ENCODE data around the gene LIN9.
"Not testable (repeated sequence)": the region's sequence is repeated elsewhere in the genome, so short reads cannot be mapped to it uniquely, and the experiment has no call there.

The LIN9 gene

DNA sequence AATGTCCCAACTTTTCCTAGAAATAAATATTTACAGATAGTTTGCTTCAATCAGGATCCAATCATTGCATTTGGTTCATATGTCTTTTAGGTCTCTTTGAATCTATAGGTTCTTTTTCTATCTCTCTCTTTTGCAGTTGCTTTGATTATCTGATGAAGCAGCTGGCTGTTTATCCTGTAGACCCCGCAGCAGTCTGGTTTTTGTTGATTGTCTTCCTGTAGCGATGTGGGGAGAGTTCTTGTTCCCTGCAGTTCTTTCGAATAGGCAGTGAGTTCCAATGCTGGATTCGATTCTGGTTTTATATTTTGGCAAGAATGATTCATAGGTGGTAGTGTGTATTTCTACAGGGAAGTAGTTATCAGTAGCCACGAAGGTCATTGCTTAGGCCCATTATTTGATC, 92.9 kb downstream of the LIN9 start:
- in situ Hi-C loops (cut with MboI; ENCODE audit: low sequenced_read_pairs), result no loop called here

DNA sequence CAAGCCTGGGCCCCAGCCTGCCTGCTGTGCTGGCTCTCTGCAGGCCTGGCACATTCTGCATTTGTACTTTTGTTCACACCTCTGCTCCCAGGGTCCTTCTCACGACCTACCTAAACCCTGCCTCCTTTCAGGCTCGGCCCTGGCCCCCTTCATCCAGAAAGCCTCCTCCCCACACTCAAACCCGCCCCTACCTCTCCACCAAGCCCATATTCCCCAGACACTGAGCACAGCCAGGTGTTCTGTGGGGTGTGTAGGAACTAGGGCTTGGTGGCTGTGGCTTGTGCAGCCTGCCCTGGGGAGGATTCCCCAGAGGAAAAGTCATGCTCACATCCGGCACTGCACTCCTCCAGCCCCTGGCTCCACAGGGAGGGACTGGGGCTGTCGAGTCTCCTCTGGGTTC, 93.7 kb downstream of the LIN9 start:
- in situ Hi-C loops (cut with MboI; ENCODE audit: low sequenced_read_pairs), result no loop called here

DNA sequence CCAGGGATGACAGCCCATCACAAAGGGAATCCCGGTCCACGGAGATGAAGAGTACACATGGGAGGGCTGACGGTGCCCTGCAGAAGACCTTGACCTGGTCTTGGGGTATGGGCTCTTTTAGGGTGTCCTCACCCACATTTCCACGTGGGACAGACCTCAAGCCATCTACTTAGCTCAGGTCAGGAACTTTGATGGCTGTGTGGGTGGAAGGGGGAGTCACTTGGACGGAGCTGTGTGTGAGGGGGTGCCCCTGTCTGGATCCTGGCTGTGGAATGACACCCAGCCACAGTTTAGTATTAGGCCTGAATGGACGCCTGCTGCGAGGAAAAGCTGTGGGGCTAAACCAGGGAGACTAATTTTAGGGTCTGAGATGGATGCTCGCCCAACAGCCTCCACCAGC, 96.4 kb downstream of the LIN9 start:
- in situ Hi-C loops (cut with MboI; ENCODE audit: low sequenced_read_pairs), result no loop called here

DNA sequence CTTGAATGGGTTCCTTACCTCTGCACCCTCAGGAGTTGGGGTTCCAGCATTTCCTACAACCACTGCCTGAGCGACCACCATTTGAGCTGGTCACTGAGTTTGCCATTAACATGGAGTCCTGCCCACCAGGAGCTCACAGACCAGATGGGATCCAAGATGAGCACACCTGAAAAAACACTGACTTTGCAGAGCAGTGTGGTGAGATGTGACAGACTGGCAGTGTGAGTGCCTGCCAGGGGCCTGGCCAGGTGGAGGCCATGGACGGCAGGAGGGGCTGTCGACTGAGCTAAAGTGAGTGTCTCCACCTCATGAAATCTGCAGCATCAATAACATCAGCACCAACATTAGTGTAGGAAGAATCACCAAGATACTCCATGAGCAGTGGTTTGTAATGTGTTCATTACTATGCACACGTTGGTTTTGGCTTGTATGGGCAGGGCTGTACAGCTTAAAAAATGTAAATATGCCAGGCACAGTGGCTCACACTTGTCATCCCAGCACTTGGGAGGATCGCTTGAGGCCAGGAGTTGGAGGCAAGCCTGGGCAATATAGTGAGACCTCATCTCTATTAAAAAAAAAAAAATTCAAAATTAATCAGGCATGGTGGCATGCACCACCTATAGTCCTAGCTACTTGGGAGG, 97.7 kb downstream of the LIN9 start:
- in situ Hi-C loops (cut with MboI; ENCODE audit: low sequenced_read_pairs), result no loop called here

DNA sequence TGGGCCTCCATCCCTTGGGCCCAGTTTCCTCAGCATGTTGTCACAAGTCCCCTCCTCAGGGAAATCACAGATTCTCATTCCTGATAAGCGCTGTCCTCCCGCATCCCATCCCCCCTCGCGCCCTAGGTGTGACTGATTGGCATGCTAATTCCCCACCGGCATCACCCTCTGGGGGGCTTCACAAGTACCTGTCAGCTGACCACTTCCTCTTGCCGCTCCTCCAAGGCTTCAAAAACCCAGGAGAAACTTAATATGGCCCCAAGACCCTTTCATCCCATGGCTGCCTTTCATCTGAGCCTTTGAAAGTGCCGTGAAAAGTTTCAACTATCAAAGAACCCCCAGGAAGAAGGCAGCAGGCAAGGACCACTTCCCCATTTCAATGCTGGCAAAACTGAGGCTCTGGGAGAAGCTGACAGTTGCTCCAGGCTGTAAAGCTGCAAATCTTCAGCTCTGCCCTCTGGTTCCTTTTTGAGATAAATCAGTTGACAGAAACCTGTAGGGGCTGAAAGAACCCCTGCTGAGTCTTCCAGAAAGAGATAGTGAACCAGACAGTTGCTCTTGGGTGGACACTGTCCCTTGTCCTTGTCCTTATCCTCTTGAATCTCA, 98.3 kb downstream of the LIN9 start:
- in situ Hi-C loops (cut with MboI; ENCODE audit: low sequenced_read_pairs), result no loop called here

DNA sequence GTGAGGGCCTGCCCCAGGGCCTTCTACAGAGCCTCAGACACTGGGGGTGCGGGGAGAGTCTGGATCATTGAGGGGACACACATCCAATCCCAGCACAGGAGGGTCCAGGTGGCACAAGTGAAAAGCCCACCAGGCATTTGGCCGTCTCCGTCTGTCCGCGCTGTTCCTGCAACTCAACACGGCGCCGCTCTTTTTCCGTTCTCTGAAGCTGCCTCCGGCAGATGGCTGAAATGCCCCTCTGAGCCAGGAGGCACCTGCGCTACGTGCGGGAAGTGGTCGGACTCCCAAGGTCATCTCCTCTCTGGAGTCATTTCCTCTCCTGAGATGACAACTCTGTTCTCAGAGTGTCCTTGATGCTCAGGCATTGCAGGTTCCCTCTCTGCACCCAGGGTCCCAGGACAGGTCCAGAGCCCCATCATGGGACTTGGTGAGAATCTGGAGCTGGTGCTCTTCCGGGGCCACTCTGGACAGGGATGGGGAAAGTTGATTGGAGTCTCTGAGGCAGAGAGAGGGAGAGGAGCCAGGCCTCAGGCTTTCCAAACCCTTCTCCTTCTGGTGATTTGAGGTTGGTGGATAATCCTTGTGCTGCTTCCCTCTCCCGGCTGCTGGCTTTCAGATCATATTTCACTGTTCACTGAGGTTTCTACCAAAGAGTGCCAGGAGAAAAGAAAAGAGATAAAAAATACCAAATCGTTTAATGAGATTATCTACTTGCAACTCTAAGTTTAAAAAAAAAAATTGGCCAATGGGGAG, 99.5 kb downstream of the LIN9 start:
- in situ Hi-C loops (cut with MboI; ENCODE audit: low sequenced_read_pairs), result no loop called here

DNA sequence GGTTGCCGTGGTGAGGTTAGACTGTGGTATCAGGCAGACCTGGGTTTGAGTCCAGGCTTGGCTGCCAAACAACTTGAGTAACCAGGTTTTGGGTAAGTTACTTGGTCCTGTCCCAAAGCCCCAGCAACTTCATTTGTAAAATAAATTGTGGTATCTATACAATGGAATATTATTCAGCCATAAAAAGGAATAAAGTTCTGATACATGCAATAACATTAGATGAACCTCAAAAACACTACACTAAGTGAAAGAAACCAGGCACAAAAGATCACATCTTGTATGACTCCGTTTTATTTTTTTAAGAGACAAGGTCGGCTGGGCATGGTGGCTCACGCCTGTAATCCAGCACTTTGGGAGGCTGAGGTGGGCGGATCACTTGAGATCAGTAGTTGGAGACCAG, 101.9 kb downstream of the LIN9 start:
- in situ Hi-C loops (cut with MboI; ENCODE audit: low sequenced_read_pairs), result no loop called here

DNA sequence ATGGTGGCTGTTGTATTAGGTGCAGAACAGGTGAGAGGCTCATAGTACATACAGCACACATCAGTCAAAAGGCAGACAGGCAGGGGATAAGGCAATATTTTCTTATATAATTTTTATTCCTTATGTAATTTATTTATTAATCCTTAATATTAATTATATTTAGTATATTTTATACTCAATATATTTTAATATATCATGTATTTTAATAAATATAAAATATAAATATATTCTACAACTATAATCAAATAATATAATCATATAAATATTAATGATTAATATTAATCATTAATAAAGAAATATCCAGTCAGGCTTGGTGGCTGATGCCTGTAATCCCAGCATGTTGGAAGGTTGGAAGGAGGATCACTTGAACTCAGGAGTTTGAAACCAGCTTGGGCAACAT, 104.8 kb downstream of the LIN9 start:
- in situ Hi-C loops (cut with MboI; ENCODE audit: low sequenced_read_pairs), result no loop called here

DNA sequence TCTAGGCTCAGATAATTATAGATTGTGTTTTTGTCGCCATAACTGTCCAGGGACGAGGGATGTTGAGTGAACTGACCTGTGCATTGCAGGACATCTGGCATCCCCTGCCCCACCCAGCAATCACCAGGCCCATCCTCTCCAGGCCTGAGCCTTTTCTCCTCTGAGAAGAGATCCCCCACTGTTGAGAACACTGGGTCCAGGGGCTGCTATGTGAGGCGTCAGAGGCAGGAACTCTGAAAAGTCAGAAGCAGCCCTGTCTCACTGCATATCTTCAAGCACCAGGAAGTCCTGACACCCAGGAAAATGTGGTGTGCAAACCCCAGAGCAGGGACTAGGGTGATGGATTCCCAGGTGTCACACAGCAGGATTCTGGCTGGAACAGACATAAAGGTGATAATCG, 105.3 kb downstream of the LIN9 start:
- in situ Hi-C loops (cut with MboI; ENCODE audit: low sequenced_read_pairs), result no loop called here

DNA sequence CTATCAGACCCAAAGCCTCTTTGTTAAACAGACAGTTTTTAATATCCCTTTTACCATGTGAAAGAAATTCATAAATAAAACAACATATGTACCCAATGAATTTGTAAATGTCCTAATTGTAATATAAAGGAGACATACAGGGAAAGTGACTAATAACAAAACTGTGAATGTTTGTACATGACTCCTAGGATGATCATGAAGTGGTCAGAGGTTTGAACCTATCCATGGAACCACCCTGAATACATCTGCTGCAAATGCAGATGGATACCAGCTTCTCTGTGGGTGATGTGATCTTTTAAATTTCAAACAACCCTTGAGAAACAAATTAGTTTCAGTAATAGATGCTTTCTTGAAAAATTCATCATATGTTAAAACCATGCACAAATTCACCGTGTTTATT, 105.7 kb downstream of the LIN9 start:
- in situ Hi-C loops (cut with MboI; ENCODE audit: low sequenced_read_pairs), result no loop called here

DNA sequence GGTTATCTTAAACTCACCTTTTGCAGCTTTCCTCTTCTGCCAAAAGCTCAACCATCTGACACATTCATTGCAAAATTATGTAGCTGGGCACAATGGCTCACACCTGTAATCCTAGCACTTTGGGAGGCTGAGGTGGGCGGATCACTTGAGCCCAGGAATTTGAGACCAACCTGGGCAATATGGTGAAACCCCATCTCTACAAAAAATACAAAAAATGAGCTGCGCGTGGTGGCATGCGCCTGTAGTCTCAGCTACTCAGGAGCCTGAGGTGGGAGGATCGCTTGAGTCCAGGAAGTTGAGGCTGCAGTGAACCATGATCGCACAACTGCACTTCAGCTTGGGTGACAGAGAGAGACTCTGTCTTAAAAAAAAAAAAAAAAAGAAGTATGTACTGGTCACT, 106.3 kb downstream of the LIN9 start:
- in situ Hi-C loops (cut with MboI; ENCODE audit: low sequenced_read_pairs), result not testable (repeated sequence)

DNA sequence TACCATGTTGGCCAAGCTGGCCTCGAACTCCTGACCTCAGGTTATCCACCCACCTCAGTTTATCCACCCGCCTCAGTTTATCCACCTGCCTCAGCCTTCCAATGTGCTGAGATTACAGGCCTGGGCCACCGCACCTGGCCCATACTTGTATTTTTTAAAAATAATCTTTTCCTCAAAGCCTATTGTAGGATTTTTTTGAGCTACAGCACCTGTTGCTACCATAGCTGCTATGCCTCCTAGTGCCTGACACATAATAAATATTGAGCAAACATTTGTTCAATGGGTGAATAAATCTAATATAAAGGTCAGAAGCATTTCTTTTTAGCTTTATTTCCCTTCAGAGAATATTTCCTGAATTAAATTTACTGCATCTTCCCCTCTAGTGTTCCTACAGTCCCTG, 106.7 kb downstream of the LIN9 start:
- in situ Hi-C loops (cut with MboI; ENCODE audit: low sequenced_read_pairs), result no loop called here

DNA sequence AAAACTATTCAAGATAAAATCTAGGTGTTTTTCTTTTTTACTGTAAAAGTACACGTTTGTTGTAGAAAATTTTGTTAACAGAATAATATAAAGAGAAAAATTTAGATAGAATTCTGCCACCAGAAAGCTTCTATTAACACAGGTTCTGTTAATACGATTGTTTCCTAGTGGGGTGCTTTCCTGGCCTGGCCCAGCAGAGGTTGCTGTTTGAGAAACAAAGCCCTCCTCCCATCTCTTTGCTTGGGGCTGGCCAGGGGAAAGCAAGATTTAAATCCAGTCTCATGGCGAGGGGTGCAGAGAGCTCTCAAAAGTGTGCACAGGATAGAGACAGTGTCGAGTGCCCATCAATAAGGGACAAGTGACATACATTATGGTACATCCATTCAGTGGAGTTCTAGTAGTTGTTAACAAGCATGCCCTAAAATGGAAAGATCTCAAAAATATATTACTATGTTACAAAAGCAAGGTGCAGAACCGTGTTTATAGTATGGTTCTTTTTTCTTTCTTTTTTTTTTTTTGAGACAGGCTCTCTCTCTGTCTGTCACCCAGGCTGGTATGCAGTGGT, 107.9 kb downstream of the LIN9 start:
- in situ Hi-C loops (cut with MboI; ENCODE audit: low sequenced_read_pairs), result no loop called here

DNA sequence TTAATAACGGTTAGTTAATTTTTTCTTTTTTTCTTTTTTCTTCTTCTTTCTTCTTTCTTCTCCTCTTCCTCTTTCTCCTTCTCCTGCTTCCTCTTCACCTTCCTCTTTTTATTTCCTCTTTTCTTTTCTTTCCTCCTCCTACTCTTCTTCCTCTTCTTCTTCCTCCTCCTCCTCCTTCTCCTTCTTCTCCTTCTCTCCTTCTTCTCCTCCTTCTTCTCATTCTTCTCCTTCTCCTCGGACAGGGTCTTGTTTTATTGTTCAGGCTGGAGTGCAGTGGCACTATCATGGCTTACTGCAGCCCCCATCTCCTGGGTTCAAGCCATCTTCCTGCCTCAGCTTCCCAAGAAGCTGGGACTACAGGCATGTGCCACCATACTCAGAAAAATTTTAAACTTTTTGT, 109.0 kb downstream of the LIN9 start:
- in situ Hi-C loops (cut with MboI; ENCODE audit: low sequenced_read_pairs), result no loop called here

DNA sequence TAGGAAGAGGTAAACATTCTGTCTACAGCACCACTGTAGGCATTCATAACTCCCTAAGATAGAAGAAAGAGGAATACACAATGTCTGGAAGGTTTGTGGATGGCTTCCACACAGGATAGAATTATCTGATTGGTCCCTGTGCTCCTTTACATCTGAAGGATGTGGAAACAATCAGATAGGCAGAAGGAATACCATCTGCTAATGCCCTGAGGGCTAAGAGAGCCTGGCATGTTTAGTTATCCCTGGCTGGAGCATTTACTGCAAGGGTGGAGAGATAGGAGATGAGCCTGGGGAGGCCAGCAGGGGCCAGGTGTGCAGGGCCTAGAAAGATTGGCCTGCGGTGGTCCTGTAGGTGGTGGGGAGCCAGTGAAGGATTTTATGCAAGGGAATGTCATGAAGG, 113.8 kb downstream of the LIN9 start:
- in situ Hi-C loops (cut with MboI; ENCODE audit: low sequenced_read_pairs), result no loop called here

DNA sequence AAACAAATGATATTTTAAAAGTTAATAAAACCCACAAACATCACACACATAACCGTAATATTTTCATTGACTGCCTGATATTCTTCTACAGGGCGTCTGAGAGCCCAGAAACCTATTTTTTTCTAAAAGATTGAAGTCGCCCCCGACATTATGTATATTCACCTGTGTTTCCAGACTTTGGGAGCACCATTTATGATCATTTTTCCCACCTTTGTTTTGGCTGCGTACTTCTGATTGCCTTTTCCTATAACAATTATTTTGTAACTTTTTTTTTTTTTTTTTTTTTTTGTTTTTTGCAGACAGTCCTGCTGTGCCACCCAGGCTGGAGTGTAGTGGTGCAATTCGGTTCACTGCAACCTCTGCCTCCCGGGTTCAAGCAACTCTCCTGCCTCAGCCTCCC, 121.6 kb downstream of the LIN9 start:
- in situ Hi-C loops (cut with MboI; ENCODE audit: low sequenced_read_pairs), result no loop called here

DNA sequence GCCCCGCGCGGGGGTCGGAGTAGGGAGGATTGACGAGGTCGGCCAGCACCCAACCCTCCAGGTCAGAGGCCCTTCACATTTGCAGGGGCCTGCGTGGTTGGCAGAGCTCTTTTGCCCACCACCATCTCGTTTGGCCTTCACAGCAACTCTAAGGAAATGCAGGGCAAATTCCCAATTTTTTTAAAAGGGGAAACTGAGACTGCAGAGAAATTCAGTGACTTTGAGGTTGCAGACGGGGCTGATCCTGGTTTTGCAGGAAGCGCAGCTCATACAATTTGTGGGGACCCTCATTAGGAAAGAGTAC, 122.0 kb downstream of the LIN9 start:
- in situ Hi-C loops (cut with MboI; ENCODE audit: low sequenced_read_pairs), result no loop called here

DNA sequence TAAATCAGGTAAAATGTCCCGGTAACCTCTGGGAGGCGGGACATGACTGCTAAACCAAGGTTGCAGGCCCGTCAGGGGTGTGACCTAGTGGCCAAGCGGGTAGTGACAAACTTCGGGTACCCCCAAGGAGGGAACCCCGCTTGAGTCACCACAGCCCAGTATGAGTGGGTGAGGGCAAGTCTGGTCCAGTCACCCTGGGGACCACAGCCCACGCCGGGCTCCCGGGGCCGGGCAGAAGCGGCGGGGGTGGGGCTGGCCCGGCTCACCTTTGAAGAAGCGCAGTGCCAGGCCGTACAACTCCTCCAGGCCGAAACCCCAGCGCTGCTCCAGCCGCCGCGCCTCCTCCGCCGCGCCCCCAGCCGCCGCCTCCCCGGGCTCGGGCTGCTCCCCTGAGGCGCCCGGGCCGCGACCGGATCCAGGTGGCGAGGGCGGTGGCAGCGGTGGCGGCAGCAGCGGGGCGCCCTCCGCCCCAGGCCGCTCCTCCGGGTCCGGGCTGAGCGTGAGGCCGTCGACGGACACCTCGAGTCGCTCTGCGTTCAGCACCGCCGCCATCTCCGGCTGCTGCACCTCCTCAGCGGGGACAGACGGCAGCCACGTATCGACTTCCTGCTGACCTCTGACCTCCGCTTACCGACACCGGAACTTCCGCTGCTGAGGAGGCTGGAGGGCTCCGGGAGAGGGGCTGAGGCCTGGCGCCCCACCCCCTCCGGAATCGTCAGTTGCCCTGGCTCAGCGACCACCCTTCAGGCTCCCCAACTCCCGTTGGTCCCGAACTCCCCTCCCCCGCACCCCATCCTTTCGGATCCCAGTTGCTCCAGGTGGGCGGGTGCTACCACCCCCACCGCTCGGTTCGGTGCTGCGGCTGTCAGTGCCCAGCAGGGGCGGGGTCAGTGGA, 122.6 kb downstream of the LIN9 start, which contains the start of gene ACBD3:
TSS of gene ACBD3 (minus strand) at position 618 of the 895 bp plus-strand sequence. CDS start at position 552, 66 bp downstream.
- in situ Hi-C loops (cut with MboI; ENCODE audit: low sequenced_read_pairs), result no loop called here

DNA sequence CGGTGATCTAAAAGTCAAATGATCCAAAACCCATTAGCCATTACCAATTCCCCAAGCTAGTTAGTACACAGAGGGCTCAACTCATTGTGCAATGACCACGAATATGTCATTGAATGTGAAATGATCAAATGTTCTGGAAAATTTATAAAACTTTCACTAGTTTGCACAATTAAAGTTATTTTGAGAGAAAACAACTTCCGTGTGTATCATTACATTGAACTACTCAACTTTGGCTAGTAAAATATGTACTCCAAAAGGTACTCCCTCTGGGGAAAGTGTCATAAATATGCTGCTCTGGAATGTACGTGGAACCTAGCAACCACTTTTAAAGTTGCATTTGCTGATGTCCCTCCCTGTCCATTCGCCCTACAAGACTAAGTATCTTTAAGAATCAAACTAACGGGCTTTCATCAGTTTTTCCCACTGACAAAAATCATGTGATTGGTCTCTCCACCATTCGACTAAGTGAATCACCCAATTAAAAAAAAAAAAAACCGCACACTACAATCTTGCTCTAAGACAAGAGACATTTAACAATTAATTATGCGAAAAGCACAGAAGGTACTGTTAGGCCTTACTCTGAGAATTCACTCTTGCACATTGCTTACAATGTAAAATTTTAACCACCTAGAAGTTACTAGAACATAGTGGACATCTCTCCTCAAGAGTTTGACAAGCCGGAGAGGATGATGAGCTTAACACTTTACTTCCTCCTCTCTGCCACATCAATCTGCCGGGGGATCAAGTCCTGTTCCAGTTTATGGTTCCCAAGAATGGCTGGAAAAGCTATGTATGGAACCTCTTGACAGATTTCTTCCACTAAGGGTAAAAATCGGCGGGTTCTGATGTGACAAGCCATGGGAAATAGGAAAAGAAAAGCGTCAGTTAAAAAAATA, 123.6 kb downstream of the LIN9 start:
- in situ Hi-C loops (cut with MboI; ENCODE audit: low sequenced_read_pairs), result no loop called here

Measured in hTERT RPE-1 (cell line).